GM10248 (cell line): ENCODE measurements around the gene CCDC57.

Experiments
- CTCF ChIA-PET: fragments of 300-600 bp; sonication (Branson Sonifier 250); formaldehyde crosslinking; extraction: SDS; loops from one replicate; lab custom pipeline; 2021; ENCODE audit warnings: antibody characterized with exemption; lab: Yijun Ruan, JAX
- POLR2A ChIA-PET: fragments of 350-650 bp; sonication (Branson Sonifier 250); formaldehyde crosslinking; extraction: SDS; loops from one replicate; lab custom pipeline; 2020; ENCODE audit warnings: antibody characterized with exemption; lab: Yijun Ruan, JAX
- DNase-seq: peaks from one replicate; pipeline ENCODE4 v3.0.0; 2012; ENCODE audit errors: extremely low spot score
- TF ChIP-seq, protein P1 (sequence below): IDR thresholded peaks from 2 replicates; pipeline ENCODE4 v1.5.1; 2012; ENCODE audit warnings: mild to moderate bottlenecking, low read depth; ENCODE audit errors: extremely low read depth, missing control alignments, control extremely low read depth

Gene CCDC57

DNA sequence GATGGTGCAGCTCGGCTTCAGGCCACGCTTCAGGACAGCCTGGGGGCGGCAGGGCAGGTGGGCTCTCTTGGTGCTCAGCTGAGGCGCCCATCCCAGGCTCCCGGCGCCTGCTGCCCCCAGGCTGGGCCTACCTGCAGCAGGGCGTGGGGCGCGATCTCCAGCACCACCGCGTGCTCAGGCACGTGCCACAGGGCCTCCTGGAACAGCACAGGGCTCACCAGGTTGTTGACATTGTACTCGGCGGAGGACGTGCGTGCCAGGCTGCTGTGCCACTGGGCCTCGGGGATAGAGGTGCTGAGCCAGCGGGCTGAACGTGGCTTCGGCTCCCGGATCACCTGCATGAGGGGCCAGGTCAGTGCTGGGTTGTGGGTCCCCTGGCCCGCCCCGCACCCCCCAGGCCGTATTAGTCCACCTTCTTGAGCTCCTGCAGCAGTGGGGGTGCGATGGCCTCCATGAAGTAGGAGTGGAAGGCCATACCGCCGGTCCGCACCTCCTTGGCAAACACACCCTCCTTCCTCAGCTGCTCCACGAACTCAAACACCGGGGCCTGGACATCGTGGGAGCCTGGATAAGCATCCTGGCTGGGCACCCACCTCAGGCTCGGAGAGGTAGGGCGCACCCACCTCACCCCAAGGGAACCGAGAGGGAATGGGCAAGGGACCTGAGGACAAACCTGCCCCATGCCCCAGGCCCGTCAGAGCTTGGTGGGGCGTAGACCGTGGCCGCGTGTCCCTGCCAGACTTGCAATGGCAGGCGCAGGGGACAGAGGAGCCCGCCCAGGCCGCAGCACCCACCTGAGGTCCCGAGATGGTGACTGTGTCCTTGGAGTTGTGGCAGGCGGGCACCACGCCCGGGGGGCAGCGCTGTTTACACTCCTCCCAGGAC, 123.6 kb downstream of the CCDC57 start:
- ChIA-PET CTCF (interaction anchor here (1.3 kb wide), 1 partner anchor 51 kb away, joined by 3 read pairs; the partner anchor contains the start of gene DCXR), POLR2A (no interaction called here)
- DNase-seq = no peak
- TF ChIP-seq, protein P1, sequence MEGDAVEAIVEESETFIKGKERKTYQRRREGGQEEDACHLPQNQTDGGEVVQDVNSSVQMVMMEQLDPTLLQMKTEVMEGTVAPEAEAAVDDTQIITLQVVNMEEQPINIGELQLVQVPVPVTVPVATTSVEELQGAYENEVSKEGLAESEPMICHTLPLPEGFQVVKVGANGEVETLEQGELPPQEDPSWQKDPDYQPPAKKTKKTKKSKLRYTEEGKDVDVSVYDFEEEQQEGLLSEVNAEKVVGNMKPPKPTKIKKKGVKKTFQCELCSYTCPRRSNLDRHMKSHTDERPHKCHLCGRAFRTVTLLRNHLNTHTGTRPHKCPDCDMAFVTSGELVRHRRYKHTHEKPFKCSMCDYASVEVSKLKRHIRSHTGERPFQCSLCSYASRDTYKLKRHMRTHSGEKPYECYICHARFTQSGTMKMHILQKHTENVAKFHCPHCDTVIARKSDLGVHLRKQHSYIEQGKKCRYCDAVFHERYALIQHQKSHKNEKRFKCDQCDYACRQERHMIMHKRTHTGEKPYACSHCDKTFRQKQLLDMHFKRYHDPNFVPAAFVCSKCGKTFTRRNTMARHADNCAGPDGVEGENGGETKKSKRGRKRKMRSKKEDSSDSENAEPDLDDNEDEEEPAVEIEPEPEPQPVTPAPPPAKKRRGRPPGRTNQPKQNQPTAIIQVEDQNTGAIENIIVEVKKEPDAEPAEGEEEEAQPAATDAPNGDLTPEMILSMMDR = no peak

DNA sequence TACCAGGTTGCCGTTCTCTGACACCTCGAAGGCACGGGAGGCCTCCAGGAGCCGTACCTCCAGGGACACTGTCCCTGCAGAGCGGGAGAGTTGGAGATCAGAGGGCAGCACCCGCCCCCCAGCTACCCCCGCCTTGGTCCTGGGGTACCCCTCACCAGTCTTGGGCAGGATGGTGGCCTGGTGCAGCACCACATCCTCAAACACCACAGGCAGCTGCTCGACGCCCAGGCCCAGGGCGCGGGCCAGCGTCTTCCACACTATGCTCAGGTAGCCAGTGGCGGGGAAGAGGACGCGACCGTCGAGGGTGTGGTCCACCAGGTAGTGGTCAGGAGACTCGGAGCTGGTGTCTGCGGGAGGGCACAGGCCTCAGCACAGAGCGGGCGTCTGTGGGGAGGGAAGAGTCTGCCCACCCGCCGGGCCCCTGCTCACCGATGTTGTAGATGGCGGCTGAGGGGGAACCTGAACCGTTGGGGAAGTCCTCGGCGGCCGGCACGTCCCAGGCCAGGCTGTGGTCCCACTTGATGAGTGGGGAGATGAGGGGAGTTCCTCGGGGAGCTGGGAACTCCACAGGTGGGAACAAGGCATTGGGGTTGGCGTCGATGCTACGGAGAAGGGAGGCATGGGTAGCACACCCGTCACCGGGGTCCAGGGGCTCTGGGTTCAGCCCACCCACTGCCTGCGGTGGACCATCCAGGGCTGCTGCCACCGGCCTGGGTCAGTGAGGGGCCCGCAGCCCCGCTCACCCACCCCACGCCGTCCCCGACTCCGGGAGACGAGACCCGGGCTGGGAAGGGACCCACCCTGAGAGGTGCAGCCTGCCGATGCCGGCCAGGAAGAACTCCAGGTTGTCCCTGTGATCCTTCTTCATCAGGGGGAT, 124.4 kb downstream of the CCDC57 start:
- DNase-seq = no peak
- ChIA-PET CTCF (interaction anchor here (1.1 to 1.7 kb wide), 3 partner anchors 12 to 51 kb away, joined by 3 to 5 read pairs (median 3); partner anchors contain the start of gene DCXR), POLR2A (no interaction called here)
- TF ChIP-seq, protein P1 = no peak

DNA sequence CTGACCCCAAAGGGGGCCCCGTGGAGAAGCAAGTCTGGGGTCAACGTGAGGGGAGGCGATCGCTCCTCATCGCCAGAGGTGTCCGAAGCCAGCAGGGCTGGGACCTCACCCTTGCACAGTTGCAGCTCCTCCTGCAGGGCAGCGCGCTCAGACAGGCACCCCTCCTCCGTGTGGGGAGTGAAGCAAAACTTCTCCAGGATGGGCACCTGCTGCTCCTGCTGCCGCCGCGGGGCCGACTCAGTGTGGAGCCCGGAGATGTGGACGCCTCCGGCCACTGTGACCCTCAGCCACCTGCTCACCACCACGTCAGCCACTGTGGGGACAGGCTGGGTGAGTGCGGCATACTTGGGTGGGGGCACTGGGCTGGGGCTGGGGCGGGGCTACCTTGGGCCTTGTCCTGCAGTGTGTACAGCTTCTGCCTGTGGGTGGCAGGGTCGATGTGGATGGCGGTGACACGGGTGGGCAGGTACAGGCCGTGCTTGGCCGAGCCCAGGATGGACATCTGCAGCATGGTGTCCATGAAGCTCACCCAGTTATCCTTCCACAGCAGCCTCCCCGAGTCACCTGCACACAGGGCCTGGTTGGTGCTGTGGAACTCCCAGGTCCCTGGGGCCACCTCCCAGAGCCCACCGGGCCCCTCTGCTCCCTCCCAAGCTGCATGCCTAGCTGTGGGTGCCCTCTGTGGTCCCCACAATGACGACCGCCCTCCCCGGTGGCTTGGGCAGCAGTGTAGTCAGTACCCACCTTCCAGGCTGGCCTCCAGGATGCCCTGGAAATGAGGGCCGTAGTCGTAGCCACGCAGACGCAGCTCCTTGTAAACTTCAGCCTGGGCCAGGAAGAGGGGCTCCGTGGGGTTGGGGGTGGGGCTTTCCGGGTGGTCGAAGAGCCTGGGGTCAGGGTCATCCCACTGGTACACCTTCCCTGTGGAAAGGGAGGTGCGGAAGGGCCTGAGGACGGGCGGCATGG, 125.4 kb downstream of the CCDC57 start:
- CTCF ChIA-PET = interaction anchor here (1.1 to 1.7 kb wide), 3 partner anchors 13 to 57 kb away, joined by 3 to 5 read pairs (median 3); no protein-coding TSS in a partner anchor
- TF ChIP-seq, protein P1 = no peak
- no peak for DNase-seq
- POLR2A ChIA-PET = interaction anchor here (0.8 kb wide), 1 partner anchor 10 kb away, joined by 3 read pairs; no protein-coding TSS in a partner anchor

DNA sequence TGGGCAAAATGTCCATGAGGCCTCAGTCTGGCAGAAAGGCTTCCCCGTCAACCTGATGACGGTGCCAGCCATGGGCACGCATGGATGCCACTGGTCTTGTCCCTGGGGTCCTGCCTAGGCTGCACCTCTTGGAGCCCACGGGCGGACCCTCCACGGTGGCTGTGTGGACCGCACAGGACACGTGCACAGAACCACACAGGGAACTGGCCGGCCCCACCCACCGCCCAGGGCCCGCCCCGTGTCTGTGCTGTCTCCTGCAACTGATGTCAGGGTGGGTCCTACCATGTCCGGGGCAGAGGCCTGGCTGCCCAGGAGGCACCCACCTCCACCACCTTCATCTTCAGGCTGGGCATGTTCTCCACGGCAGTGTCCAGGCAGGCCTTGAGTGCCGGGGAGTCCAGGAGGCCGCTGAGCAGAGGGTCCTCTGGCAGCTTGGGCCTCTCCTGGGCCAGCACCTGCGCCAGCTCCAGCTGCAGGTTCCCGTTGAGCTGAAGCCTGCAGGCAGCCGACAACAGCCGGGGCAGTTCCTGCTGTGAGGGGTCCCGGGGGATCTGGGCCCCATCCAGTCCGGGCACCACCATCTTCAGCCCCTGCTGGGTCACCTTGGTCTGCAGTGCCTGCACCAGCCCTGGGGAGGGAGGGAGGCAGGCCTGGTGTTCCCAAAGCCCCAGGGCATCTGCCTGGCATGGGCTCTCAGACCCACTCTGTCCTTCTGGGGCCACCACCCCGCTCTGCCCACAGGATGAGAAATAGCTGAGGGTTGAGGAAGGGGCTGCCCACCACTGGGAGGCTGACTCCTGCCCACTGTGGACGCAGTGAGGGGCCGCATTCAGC, 126.5 kb downstream of the CCDC57 start:
- CTCF ChIA-PET = interaction anchor here (1.5 to 1.7 kb wide), 2 partner anchors 20 to 56 kb away, joined by 3 to 5 read pairs; no protein-coding TSS in a partner anchor
- TF ChIP-seq, protein P1 = no peak
- POLR2A ChIA-PET = interaction anchor here (0.8 to 1.2 kb wide), 2 partner anchors 9 to 11 kb away, joined by 3 read pairs; no protein-coding TSS in a partner anchor
- DNase-seq = no peak
